Liver (tissue), 9 donors: ENCODE measurements around the gene BRSK1. TPM values are rescaled to one million over a fixed set of nuclear protein-coding genes. Genes with fewer than 3 reads are reported as not detected.

Experiments
- DNase-seq: peaks from one replicate; pipeline ENCODE4 v3.0.0-alpha.2; 2017; ENCODE audit warnings: low spot score
- H3K27ac ChIP-seq, 2 donors: one replicate each; pipeline ENCODE4 v1.7.0; 2013; ENCODE audit warnings: inconsistent platforms in 2 of 2, low read length in 2 of 2, control low read depth in 1 of 2, low read depth in 1 of 2, mild to moderate bottlenecking in 1 of 2
- H3K27me3 ChIP-seq, 4 donors: one replicate each; pipeline versions ENCODE4 v1.6.1 to v1.7.0; 2013; ENCODE audit warnings: low read length in 3 of 4, inconsistent platforms in 1 of 4, mild to moderate bottlenecking in 1 of 4, moderate library complexity in 1 of 4; ENCODE audit not compliant: control insufficient read depth in 4 of 4, insufficient read depth in 4 of 4
- H3K36me3 ChIP-seq, 4 donors: one replicate each; pipeline versions ENCODE4 v1.6.1 to v1.7.0; 2013; ENCODE audit warnings: low read length in 3 of 4, mild to moderate bottlenecking in 3 of 4, low read depth in 1 of 4, moderate library complexity in 1 of 4; ENCODE audit not compliant: control insufficient read depth in 4 of 4, insufficient read depth in 3 of 4
- H3K4me1 ChIP-seq, 4 donors: one replicate each; pipeline versions ENCODE4 v1.6.1 to v1.7.0; 2013; ENCODE audit warnings: low read length in 3 of 4, mild to moderate bottlenecking in 3 of 4, moderate library complexity in 1 of 4; ENCODE audit not compliant: control insufficient read depth in 4 of 4, insufficient read depth in 4 of 4
- H3K4me3 ChIP-seq, 3 donors: one replicate each; pipeline versions ENCODE4 v1.6.1 to v1.7.0; 2013; ENCODE audit warnings: low read length in 3 of 3, control low read depth in 1 of 3, low read depth in 1 of 3, mild to moderate bottlenecking in 1 of 3
- H3K9ac ChIP-seq, 2 donors: one replicate each; pipeline ENCODE4 v1.7.0; 2013; ENCODE audit warnings: low read length in 2 of 2, mild to moderate bottlenecking in 2 of 2, moderate library complexity in 2 of 2, control low read depth in 1 of 2, low read depth in 1 of 2
- H3K9me3 ChIP-seq, 4 donors: one replicate each; pipeline versions ENCODE4 v1.6.1 to v1.7.0; 2013; ENCODE audit warnings: low read length in 3 of 4; ENCODE audit not compliant: control insufficient read depth in 4 of 4
- ATF3 ChIP-seq: IDR thresholded peaks from 2 replicates; pipeline ENCODE4 v1.6.1; 2016; ENCODE audit warnings: antibody characterized with exemption
- FOXA1 ChIP-seq: IDR thresholded peaks from 2 replicates; pipeline ENCODE4 v1.6.1; 2016; ENCODE audit warnings: antibody characterized with exemption
- GABPA ChIP-seq, 2 donors: IDR thresholded peaks in 1 of 2; conservative IDR thresholded peaks in 1 of 2; 2 replicates each; pipeline ENCODE4 v1.6.1; 2016; ENCODE audit warnings: antibody characterized with exemption in 2 of 2, mild to moderate bottlenecking in 1 of 2, moderate library complexity in 1 of 2
- HNF4G ChIP-seq: IDR thresholded peaks from 2 replicates; pipeline ENCODE4 v1.6.1; 2016; ENCODE audit warnings: antibody characterized with exemption
- NR2F2 ChIP-seq: IDR thresholded peaks from 2 replicates; pipeline ENCODE4 v1.6.1; 2016; ENCODE audit warnings: antibody characterized with exemption
- RAD21 ChIP-seq, 2 donors: IDR thresholded peaks; 2 replicates each; pipeline ENCODE4 v1.6.1; 2016; ENCODE audit warnings: antibody characterized with exemption in 2 of 2, mild to moderate bottlenecking in 2 of 2
- RXRA ChIP-seq, 2 donors: IDR thresholded peaks; 2 replicates each; pipeline ENCODE4 v1.6.1; 2017 to 2018; ENCODE audit warnings: antibody characterized with exemption in 2 of 2, mild to moderate bottlenecking in 1 of 2
- SP1 ChIP-seq: IDR thresholded peaks from 2 replicates; pipeline ENCODE4 v1.6.1; 2018; ENCODE audit warnings: antibody characterized with exemption, mild to moderate bottlenecking
- TAF1 ChIP-seq: conservative IDR thresholded peaks from 2 replicates; pipeline ENCODE4 v1.6.1; 2016; ENCODE audit warnings: antibody characterized with exemption, mild to moderate bottlenecking
- YY1 ChIP-seq: IDR thresholded peaks from 2 replicates; pipeline ENCODE4 v1.6.1; 2016; ENCODE audit warnings: antibody characterized with exemption, mild to moderate bottlenecking
- ZBTB33 ChIP-seq: IDR thresholded peaks from 2 replicates; pipeline ENCODE4 v1.6.1; 2016; ENCODE audit warnings: antibody characterized with exemption
- WGBS: extraction: QIAGEN DNeasy Blood & Tissue Kit; methylation state at CpG from one replicate; pipeline ENCODE4 v1.1.7; 2013; 5-methylcytosine and 5-hydroxymethylcytosine counted together
- polyA plus RNA-seq, 2 donors: library from polyadenylated mRNA; stranded (reverse) in 1 of 2; unstranded in 1 of 2; fragments of 200-250 nt in 1 of 2; fragments of >200 nt in 1 of 2; fragmentation: Nextera tagmentation in 1 of 2; extraction: Ambion mirVana in 1 of 2; gene quantifications; one replicate each; pipeline versions ENCODE4 v1.2.1 to v1.2.3, GENCODE V29; 2013 to 2015
- total RNA-seq, 2 donors: library from RNA; depleted of rRNA; stranded (reverse); fragments of >200 nt; gene quantifications; one replicate each; pipeline ENCODE4 v1.2.3, GENCODE V29; 2014
- TF ChIP-seq, protein P1 (sequence below): IDR thresholded peaks from 2 replicates; pipeline ENCODE4 v1.6.1; 2016; ENCODE audit warnings: antibody characterized with exemption, mild to moderate bottlenecking
- TF ChIP-seq, protein P2 (sequence below): IDR thresholded peaks from 2 replicates; pipeline ENCODE4 v1.6.1; 2016; ENCODE audit warnings: antibody characterized with exemption
- TF ChIP-seq, protein P3 (sequence below): fragments of 150-350 bp; IDR thresholded peaks from 2 replicates; pipeline ENCODE4 v1.5.1; 2017; ENCODE audit warnings: improper control_type of control experiment, low read depth, low read length; ENCODE audit not compliant: missing input control
- donor health status: healthy.
- donor health status: healthy.
- donor health status: healthy.
- donor health status: healthy.
- donor health status: healthy.

BRSK1 gene
- total and polyA plus RNA-seq, 4 donors, result 0.10 to 0.65 (median 0.42) TPM; not detected in 1

DNA sequence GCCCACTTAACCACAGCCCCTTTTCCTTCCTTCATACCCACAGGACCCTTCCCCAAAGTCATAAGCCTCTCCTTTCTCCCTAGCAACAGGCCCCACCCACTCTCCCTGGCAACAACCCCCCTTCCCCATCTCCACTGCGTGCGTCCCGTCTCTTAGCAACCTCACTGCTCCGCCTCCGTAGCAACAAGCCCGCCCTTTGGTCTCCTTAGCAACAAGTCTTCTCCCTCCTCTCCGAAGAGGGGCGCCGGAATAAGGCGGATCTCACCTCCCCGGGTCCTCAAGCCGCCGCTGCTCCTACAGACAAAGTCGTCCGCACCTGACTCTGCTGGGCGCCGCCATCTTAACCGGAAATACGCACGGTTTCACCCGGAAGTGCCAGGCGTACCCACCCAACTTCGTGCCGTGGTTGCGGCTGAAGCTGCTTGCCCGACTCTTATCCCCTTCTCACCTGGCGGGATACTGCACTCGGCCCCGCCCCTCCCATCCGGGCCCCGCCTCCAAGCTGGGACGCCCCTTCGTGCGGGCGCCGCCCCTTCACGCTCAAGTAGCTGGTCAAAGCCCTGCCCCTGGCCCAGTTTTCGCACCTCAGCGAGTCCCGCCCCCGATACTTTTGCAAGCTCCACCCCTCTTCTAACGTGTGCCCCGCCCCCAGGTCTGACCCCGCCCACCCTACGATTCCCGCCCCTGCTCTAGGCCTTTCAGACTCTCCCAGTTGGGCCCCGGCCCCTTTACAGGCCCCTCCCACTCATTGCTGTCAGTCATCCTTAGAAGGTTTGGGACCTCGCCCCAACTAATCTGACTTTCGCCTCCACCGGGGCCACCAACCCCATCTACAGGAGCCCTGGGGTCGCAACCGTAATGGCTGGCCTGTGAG is 3.8 kb upstream of the BRSK1 start, which contains the start of gene HSPBP1:
TSS of gene HSPBP1 (minus strand) at position 341 of the 874 bp plus-strand sequence. CDS start 502 bp downstream, outside the sequence.
- Histone ChIP-seq H3K4me1 (peaks cover 7 to 15% (median 10%) of the 10 kb centered on the region in 4 donors), H3K9me3 (no peaks in the 10 kb centered on the region), H3K9ac (peak within 1 kb of the TSS in 1 of 2 donors; percentile 49), H3K36me3 (peaks cover 0 to 15% (median 3%) of the 10 kb centered on the region in 4 donors), H3K4me3 (peak within 1 kb of the TSS; percentile 93 to 99 (median 99)), H3K27me3 (no peaks in the 10 kb centered on the region), H3K27ac (peak within 1 kb of the TSS; percentile 79 to 85)
- DNase-seq, result peak; percentile 92
- TF ChIP-seq ATF3, result no peak
- no peak for TF ChIP-seq TAF1
- peak; percentile 94 to 98 for TF ChIP-seq GABPA (IDR thresholded peaks at IDR 0.05 in 1 of 2, conservative IDR thresholded peaks at IDR 0.05 in 1 of 2)
- no peak for TF ChIP-seq RAD21 (IDR thresholded peaks at IDR 0.05)
- TF ChIP-seq ZBTB33, result no peak
- TF ChIP-seq HNF4G, result no peak
- peak; percentile 30 to 33 for TF ChIP-seq RXRA (IDR thresholded peaks at IDR 0.05)
- TF ChIP-seq FOXA1, result peak; percentile 28
- peak; percentile 99 for TF ChIP-seq YY1
- TF ChIP-seq SP1, result peak; percentile 66
- peak; percentile 9 for TF ChIP-seq NR2F2
- TF ChIP-seq, protein P1, sequence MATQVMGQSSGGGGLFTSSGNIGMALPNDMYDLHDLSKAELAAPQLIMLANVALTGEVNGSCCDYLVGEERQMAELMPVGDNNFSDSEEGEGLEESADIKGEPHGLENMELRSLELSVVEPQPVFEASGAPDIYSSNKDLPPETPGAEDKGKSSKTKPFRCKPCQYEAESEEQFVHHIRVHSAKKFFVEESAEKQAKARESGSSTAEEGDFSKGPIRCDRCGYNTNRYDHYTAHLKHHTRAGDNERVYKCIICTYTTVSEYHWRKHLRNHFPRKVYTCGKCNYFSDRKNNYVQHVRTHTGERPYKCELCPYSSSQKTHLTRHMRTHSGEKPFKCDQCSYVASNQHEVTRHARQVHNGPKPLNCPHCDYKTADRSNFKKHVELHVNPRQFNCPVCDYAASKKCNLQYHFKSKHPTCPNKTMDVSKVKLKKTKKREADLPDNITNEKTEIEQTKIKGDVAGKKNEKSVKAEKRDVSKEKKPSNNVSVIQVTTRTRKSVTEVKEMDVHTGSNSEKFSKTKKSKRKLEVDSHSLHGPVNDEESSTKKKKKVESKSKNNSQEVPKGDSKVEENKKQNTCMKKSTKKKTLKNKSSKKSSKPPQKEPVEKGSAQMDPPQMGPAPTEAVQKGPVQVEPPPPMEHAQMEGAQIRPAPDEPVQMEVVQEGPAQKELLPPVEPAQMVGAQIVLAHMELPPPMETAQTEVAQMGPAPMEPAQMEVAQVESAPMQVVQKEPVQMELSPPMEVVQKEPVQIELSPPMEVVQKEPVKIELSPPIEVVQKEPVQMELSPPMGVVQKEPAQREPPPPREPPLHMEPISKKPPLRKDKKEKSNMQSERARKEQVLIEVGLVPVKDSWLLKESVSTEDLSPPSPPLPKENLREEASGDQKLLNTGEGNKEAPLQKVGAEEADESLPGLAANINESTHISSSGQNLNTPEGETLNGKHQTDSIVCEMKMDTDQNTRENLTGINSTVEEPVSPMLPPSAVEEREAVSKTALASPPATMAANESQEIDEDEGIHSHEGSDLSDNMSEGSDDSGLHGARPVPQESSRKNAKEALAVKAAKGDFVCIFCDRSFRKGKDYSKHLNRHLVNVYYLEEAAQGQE, result peak; percentile 77
- WGBS, result 6% methylated on average over 52 of the region's 52 CpGs

DNA sequence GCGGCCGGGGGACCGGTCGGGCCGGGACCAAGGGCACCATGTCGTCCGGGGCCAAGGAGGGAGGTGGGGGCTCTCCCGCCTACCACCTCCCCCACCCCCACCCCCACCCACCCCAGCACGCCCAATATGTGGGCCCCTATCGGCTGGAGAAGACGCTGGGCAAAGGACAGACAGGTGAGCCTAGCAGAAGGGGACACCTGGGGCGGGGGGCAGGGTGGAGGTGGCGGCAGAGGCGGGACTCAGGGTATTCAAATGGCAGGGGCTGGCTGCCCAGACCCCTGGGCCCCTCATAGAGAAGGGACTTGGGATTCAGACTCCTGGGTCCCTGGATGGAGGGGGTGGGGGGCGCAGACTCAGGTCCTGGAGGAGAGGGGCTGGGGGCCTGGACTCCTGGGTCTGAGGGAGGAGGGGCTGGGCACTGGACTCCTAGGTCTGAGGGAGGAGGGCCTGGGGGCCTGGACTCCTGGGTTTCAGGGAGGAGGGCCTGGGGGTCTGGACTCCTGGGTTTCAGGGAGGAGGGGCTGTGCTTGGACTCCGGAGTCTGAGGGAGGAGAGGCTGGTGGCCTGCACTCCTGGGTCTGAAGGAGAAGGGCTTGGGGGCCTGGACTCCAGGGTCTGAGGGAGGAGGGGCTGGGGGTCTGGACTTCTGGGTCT is 735 bp downstream of the BRSK1 start:
- DNase-seq, result no peak
- H3K36me3 ChIP-seq, result no peaks in the 10 kb centered on the region
- TF ChIP-seq, protein P1, result no peak
- TF ChIP-seq, protein P2, sequence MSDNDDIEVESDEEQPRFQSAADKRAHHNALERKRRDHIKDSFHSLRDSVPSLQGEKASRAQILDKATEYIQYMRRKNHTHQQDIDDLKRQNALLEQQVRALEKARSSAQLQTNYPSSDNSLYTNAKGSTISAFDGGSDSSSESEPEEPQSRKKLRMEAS, result no peak
- TF ChIP-seq GABPA (IDR thresholded peaks at IDR 0.05 in 1 of 2, conservative IDR thresholded peaks at IDR 0.05 in 1 of 2), result no peak
- TF ChIP-seq, protein P3, sequence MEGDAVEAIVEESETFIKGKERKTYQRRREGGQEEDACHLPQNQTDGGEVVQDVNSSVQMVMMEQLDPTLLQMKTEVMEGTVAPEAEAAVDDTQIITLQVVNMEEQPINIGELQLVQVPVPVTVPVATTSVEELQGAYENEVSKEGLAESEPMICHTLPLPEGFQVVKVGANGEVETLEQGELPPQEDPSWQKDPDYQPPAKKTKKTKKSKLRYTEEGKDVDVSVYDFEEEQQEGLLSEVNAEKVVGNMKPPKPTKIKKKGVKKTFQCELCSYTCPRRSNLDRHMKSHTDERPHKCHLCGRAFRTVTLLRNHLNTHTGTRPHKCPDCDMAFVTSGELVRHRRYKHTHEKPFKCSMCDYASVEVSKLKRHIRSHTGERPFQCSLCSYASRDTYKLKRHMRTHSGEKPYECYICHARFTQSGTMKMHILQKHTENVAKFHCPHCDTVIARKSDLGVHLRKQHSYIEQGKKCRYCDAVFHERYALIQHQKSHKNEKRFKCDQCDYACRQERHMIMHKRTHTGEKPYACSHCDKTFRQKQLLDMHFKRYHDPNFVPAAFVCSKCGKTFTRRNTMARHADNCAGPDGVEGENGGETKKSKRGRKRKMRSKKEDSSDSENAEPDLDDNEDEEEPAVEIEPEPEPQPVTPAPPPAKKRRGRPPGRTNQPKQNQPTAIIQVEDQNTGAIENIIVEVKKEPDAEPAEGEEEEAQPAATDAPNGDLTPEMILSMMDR, result no peak
- no peak for TF ChIP-seq SP1
- H3K27ac ChIP-seq, result no peak overlapping the region
- no peaks in the 10 kb centered on the region for H3K9me3 ChIP-seq
- no peak overlapping the region for H3K4me3 ChIP-seq
- H3K27me3 ChIP-seq, result no peaks in the 10 kb centered on the region
- WGBS, result 22% methylated on average over 16 of the region's 16 CpGs
- no peak overlapping the region for H3K9ac ChIP-seq
- peaks cover under 1 to 8% (median 3%) of the 10 kb centered on the region in 4 donors for H3K4me1 ChIP-seq
